GM12875 (cell line): ENCODE data around the gene LAMP5.

Experiments
- H3K4me3 ChIP-seq: one replicate; pipeline ENCODE4 v1.5.1; 2011; ENCODE audit warnings: low read depth, low read length, control low read depth
- TF ChIP-seq, protein P1 (sequence below): IDR thresholded peaks from 2 replicates; pipeline ENCODE4 v1.5.1; 2011; ENCODE audit warnings: low read depth, mild to moderate bottlenecking, control low read depth, inconsistent platforms, low read length, moderate library complexity, borderline replicate concordance; ENCODE audit not compliant: insufficient read depth

Gene LAMP5

DNA sequence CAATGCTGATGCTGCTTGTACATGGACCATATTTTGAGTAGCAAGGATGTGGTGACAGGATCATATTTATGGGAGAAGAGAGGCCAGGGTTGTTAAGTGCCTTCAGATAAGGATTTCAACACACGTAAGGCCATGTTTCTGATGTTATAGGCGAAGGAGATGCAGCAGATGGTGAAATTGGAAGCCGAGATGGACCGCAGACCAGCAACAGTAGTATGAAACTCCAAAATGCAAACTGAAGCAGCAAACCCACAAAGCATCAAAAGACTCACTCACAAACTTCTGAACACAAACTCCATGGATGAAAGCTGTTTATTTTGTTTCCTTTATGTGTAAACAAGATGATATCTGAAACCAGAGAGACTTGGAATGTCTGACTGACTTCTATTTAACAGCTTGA, 35.6 kb upstream of the LAMP5 start:
- no peak overlapping the region for H3K4me3 ChIP-seq
- TF ChIP-seq, protein P1, sequence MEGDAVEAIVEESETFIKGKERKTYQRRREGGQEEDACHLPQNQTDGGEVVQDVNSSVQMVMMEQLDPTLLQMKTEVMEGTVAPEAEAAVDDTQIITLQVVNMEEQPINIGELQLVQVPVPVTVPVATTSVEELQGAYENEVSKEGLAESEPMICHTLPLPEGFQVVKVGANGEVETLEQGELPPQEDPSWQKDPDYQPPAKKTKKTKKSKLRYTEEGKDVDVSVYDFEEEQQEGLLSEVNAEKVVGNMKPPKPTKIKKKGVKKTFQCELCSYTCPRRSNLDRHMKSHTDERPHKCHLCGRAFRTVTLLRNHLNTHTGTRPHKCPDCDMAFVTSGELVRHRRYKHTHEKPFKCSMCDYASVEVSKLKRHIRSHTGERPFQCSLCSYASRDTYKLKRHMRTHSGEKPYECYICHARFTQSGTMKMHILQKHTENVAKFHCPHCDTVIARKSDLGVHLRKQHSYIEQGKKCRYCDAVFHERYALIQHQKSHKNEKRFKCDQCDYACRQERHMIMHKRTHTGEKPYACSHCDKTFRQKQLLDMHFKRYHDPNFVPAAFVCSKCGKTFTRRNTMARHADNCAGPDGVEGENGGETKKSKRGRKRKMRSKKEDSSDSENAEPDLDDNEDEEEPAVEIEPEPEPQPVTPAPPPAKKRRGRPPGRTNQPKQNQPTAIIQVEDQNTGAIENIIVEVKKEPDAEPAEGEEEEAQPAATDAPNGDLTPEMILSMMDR = no peak

DNA sequence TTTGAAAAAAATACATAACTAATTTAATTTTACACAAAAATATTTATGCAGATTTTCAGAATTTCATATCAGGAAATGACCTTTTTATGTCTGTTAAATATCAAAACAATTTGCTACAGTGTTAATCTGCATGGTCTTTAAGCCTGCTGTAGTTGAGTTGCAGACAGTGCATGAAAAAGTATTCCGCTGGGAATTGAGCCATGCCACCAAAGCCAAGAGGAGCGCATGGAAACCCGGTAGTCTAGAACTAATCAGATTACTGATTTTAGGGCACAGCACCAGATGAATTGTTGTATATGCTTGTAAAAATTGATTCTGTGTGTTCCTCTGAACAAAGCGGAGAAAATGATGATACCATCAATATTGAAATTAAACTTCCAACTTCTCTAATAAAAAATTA, 34.3 kb upstream of the LAMP5 start:
- TF ChIP-seq, protein P1 = no peak
- no peak overlapping the region for H3K4me3 ChIP-seq

DNA sequence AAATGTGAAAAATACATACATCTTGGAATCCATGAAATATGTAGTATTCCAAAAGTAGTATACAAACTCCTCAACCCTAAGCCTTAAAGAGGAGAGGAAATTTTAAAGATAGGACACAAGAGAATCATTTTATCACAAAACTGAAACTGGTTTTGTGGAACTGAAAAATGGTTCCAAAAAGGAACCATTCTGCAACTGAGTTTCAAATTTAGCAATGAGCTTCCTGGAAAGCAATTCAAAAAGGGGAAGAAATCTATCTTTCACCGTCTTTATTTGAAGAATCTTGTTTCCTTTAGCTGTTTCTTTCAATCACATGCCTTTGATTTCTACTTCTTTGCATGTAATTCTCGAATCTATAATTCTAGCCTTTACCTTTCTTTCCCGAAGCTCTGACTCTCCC, 32.2 kb upstream of the LAMP5 start:
- TF ChIP-seq, protein P1 = no peak
- H3K4me3 ChIP-seq = no peak overlapping the region

DNA sequence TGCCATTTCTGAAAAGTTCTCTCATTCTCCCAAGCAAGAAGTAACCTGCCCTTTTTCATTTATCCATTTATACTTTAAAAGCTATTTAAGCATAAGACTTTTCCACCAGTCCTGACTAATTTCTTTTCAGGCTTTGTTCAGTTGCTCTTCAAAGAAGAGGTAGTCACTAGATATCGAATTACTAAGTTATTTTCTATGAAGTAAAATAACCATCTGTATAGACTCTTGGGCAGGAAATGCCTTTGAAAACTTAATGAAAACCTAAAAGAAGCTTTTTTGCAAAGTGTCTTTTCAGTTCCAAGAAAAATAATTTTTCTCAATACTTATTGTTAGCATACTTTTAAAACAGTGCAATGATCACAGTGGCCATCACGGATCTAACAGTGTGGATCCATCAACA, 31.3 kb upstream of the LAMP5 start:
- TF ChIP-seq, protein P1 = no peak

DNA sequence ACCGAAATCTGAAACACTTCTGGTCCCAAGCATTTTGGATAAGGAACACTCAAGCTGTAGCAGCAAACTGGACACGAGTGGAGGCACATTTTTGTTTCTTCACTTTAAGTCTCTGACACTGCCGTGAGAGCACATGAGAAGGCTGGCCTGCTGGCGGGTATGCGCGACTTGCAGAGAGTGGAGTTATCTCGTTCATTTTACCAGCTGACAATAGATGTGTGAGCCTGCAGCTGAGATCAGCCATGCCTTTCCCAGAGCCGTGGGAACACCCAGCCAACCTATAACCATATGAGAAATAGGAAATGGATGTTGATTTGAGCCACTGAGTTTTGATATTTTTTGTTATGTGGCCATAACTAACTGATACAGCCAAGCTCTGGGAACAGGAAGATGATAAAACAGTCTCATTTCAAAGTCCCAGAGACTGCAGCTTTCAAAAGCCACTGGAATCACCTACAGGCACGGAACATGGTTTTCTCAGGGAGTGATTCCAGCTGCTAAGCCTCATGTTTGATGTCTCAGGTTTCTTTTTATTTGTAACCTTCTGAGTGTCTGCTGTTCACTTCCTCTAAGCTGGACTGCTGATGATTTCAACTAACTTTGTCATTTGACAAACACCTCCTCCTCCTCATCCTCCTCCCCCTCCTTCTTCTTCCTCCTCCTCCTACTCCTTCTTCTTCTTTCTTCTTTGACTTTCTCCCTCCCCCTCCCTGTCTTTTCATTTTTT, 28.6 kb upstream of the LAMP5 start:
- TF ChIP-seq, protein P1 = no peak

More for the DNA sequence above, 31.3 kb upstream of the LAMP5 start:
- no peak overlapping the region for H3K4me3 ChIP-seq

DNA sequence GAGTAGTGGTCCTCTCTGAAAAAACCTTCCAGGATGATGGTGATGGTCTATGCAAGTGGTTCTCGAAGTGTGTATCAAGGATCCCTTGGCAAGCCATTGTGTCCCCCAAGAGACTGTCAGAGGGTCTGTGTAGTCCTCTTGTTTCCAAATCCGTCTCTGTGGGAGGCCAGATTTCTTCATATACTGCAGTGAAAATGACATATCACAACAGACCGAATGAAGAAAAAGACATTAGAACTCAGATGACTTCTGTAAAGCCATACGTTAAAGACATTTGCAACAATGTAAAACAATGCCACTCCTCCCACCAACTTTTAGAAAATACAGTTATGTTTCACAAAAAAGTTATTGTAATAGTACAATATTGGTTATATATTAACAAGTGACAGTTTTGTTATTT, 27.2 kb upstream of the LAMP5 start:
- TF ChIP-seq, protein P1 = no peak
- H3K4me3 ChIP-seq = no peak overlapping the region

More for the DNA sequence above, 28.6 kb upstream of the LAMP5 start:
- no peak overlapping the region for H3K4me3 ChIP-seq

DNA sequence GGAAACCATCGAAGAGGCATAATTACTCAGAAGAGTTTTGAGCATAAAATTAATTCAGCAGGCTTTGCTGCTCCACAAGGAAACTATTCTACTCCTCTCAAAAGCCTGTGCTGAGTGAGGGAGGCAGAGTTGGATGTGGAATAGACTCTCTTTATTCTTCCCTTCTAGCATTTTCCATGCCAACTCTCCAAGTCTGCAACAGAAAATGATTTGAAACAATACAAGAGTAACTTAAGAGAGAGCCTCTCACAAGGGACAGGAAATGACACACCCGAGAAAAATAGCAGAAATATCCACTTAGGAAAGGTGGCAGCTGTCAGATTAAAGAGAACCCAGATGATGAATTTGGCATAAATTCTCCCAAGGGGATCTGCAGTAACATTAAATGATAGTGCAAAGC, 26.3 kb upstream of the LAMP5 start:
- TF ChIP-seq, protein P1 = no peak
- H3K4me3 ChIP-seq = no peak overlapping the region
